C4-2B (cell line): Measurements from ENCODE around the gene DYNLT3.

Experiments
- CTCF ChIP-seq: fragments of 450-650 bp; conservative IDR thresholded peaks from 2 replicates; pipeline ENCODE4 v1.5.1; 2017; ENCODE audit warnings: mild to moderate bottlenecking
- ZFX ChIP-seq: fragments of 450-650 bp; IDR thresholded peaks from 2 replicates; pipeline ENCODE4 v1.6.1; 2017

DNA sequence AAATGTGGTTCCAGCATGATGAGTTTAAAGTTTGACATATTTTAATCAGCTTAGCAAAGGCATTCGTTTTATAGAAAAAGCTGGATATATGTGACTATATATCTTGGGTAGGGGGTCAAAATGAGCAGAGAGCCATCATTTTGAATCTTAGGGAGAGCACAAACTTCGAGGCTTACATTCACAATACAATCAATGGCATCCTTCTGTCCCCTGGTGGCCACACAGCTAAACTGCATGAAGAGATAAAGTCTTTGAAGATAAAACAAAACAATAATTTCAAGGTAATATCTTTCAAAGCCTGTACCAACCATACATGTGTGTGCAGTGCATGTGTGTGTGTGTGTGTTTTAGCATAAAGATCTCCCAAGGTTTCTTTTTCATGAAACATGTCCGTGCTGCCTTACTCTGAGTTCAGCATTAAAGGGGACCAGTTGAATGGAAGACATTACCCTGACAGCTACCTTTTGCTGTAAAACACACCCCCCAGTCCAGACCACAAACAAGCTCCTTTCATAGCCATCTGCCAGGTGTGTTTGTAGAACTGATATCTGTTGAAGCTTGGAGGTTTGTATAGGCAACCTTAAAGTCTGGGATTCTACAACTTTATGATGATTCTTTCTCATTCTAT is 22.0 kb downstream of the DYNLT3 start:
- TF ChIP-seq CTCF = peak; percentile 90
- no peak for TF ChIP-seq ZFX
